Endodermal cell (in vitro differentiated cells): ENCODE results near the gene UNC119. TPM values are rescaled to one million over a fixed set of nuclear protein-coding genes. Genes with fewer than 3 reads are reported as not detected.

Source experiments
- DNase-seq: peaks from one replicate; pipeline ENCODE4 v3.0.0-alpha.2; 2017
- H3K27ac ChIP-seq: 2 replicates; pipeline ENCODE4 v1.5.1; 2013; ENCODE audit warnings: mild to moderate bottlenecking, low read depth, low read length, moderate library complexity
- H3K27me3 ChIP-seq: 2 replicates; pipeline ENCODE4 v1.6.1; 2013; ENCODE audit warnings: mild to moderate bottlenecking, low read length, moderate library complexity; ENCODE audit not compliant: insufficient read depth, control insufficient read depth, poor library complexity, severe bottlenecking
- H3K36me3 ChIP-seq: 2 replicates; pipeline ENCODE4 v1.7.0; 2013; ENCODE audit warnings: mild to moderate bottlenecking, low read length, moderate library complexity; ENCODE audit not compliant: control insufficient read depth, insufficient read depth
- H3K4me1 ChIP-seq: one replicate; pipeline ENCODE4 v1.7.0; 2013; ENCODE audit warnings: low read length; ENCODE audit not compliant: control insufficient read depth, insufficient read depth
- H3K4me3 ChIP-seq: 2 replicates; pipeline ENCODE4 v1.5.1; 2013; ENCODE audit warnings: mild to moderate bottlenecking, low read length, moderate library complexity
- H3K9ac ChIP-seq: 2 replicates; pipeline ENCODE4 v1.6.1; 2013; ENCODE audit warnings: mild to moderate bottlenecking, low read length, moderate library complexity; ENCODE audit not compliant: poor library complexity, severe bottlenecking; ENCODE audit errors: extremely low read depth
- H3K9me3 ChIP-seq: 2 replicates; pipeline ENCODE4 v1.6.1; 2013; ENCODE audit warnings: mild to moderate bottlenecking, low read length, moderate library complexity; ENCODE audit not compliant: control insufficient read depth
- H3K27ac Mint-ChIP-seq: 2 replicates; pipeline ENCODE4 v1.8.0; 2020; ENCODE audit warnings: mixed read lengths
- H3K27me3 Mint-ChIP-seq: 2 replicates; pipeline ENCODE4 v1.8.0; 2021; ENCODE audit warnings: mild to moderate bottlenecking, mixed read lengths; ENCODE audit not compliant: insufficient read depth
- H3K36me3 Mint-ChIP-seq: 2 replicates; pipeline ENCODE4 v1.8.0; 2020; ENCODE audit warnings: low read depth, mixed read lengths
- H3K4me1 Mint-ChIP-seq: 2 replicates; pipeline ENCODE4 v1.8.0; 2020; ENCODE audit warnings: mixed read lengths
- H3K4me3 Mint-ChIP-seq: 2 replicates; pipeline ENCODE4 v1.8.0; 2020; ENCODE audit warnings: mild to moderate bottlenecking, moderate library complexity, mixed read lengths
- H3K9me3 Mint-ChIP-seq: 2 replicates; pipeline ENCODE4 v1.8.0; 2020; ENCODE audit warnings: mild to moderate bottlenecking, mixed read lengths
- CTCF ChIP-seq: fragments of 200-600 bp; sonication (generic); conservative IDR thresholded peaks from 2 replicates; pipeline ENCODE4 v1.5.0; 2021; ENCODE audit warnings: antibody characterized with exemption, mild to moderate bottlenecking
- WGBS, 2 experiments: methylation state at CpG; one replicate each; pipeline versions ENCODE4 v1.1.5 to v1.1.7; 2013; ENCODE audit warnings: missing lambda C conversion rate in 2 of 2, mixed read lengths in 1 of 2; ENCODE audit not compliant: insufficient coverage in 1 of 2, insufficient read length in 1 of 2; 5-methylcytosine and 5-hydroxymethylcytosine counted together
- total RNA-seq, 2 donors: library from RNA; stranded (reverse); fragmentation: NEBNext Ultra II Directional in 1 of 2; extraction: Animal tissue kit (Norgen Biotek cat#: 25700) in 1 of 2; gene quantifications; 2 replicates in 1 of 2; 3 replicates in 1 of 2; pipeline ENCODE4 v1.2.1, GENCODE V29; 2021

The UNC119 gene
- total RNA-seq, 2 donors from 2014 or later, result 46.7 to 59.0 TPM

- Histone ChIP-seq H3K27ac (no peak overlapping the region), H3K36me3 (no peaks in the 10 kb centered on the region), H3K9ac (no peak overlapping the region), H3K9me3 (no peaks in the 10 kb centered on the region), H3K4me3 (no peak overlapping the region), H3K27me3 (peaks cover 10% of the 10 kb centered on the region), H3K4me1 (no peaks in the 10 kb centered on the region)
- H3K27ac Mint-ChIP-seq, result no peak overlapping the region
- no peaks in the 10 kb centered on the region for H3K9me3 Mint-ChIP-seq
- no peak overlapping the region for H3K4me3 Mint-ChIP-seq
- H3K27me3 Mint-ChIP-seq, result peaks cover 5% of the 10 kb centered on the region
- no peak for TF ChIP-seq CTCF
- H3K4me1 Mint-ChIP-seq, result peaks cover 4% of the 10 kb centered on the region
- DNase-seq, result no peak
- WGBS, 2 experiments, result 87% methylated on average over 3 of the region's 3 CpGs; no CpG with 5 or more reads in 1 of the 2 experiments
- H3K36me3 Mint-ChIP-seq, result no peaks in the 10 kb centered on the region
These were observed 23.4 kb downstream of the UNC119 start for GRCh38 chr17:28529013-28529400.

GRCh38 chr17:28528327-28529012 lies 24.0 kb downstream of the UNC119 start:
- Mint-ChIP-seq H3K27me3 (peaks cover 5% of the 10 kb centered on the region), H3K4me1 (peaks cover 4% of the 10 kb centered on the region), H3K4me3 (no peak overlapping the region), H3K27ac (no peak overlapping the region), H3K9me3 (no peaks in the 10 kb centered on the region), H3K36me3 (no peaks in the 10 kb centered on the region)
- no peak overlapping the region for H3K9ac ChIP-seq
- 55 to 79% methylated on average over 3 to 9 of the region's 9 CpGs for WGBS, 2 experiments
- H3K27me3 ChIP-seq, result peaks cover 10% of the 10 kb centered on the region
- H3K4me1 ChIP-seq, result no peaks in the 10 kb centered on the region
- no peaks in the 10 kb centered on the region for H3K36me3 ChIP-seq
- no peak overlapping the region for H3K4me3 ChIP-seq
- H3K9me3 ChIP-seq, result no peaks in the 10 kb centered on the region
- H3K27ac ChIP-seq, result no peak overlapping the region
- TF ChIP-seq CTCF, result no peak
- DNase-seq, result no peak

- H3K4me3 ChIP-seq, result no peak overlapping the region
- H3K27ac Mint-ChIP-seq, result no peak overlapping the region
- no peaks in the 10 kb centered on the region for H3K9me3 ChIP-seq
- no peak overlapping the region for H3K9ac ChIP-seq
- H3K36me3 Mint-ChIP-seq, result no peaks in the 10 kb centered on the region
- peaks cover 4% of the 10 kb centered on the region for H3K4me1 Mint-ChIP-seq
- H3K9me3 Mint-ChIP-seq, result no peaks in the 10 kb centered on the region
- whole genome bisulfite sequencing, 2 experiments, result 91% methylated on average over 2 of the region's 2 CpGs; no CpG with 5 or more reads in 1 of the 2 experiments
- no peaks in the 10 kb centered on the region for H3K4me1 ChIP-seq
- no peak overlapping the region for H3K4me3 Mint-ChIP-seq
- H3K27me3 ChIP-seq, result peaks cover 10% of the 10 kb centered on the region
- no peaks in the 10 kb centered on the region for H3K36me3 ChIP-seq
- H3K27ac ChIP-seq, result no peak overlapping the region
- no peak for DNase-seq
- peaks cover 5% of the 10 kb centered on the region for H3K27me3 Mint-ChIP-seq
- TF ChIP-seq CTCF, result no peak
These were observed 24.6 kb downstream of the UNC119 start for GRCh38 chr17:28527859-28528258.
